MM.1S (cell line): Measurements from ENCODE around the gene PODXL2.

Source experiments
- DNase-seq: peaks from one replicate; pipeline ENCODE4 v3.0.0-alpha.2; 2015
- H2AFZ ChIP-seq: fragments of 300-600 bp; sonication (generic); 2 replicates; pipeline ENCODE4 v1.6.0; 2016; ENCODE audit warnings: antibody characterized with exemption, low read length
- H3F3A ChIP-seq: fragments of 300-600 bp; sonication (generic); 2 replicates; pipeline ENCODE4 v1.6.1; 2016; ENCODE audit warnings: mild to moderate bottlenecking, antibody characterized with exemption, low read length, moderate library complexity, mixed read lengths; ENCODE audit not compliant: insufficient read depth
- H3K27ac ChIP-seq: fragments of 300-600 bp; sonication (generic); 2 replicates; pipeline ENCODE4 v1.5.1; 2016; ENCODE audit warnings: mild to moderate bottlenecking, low read length
- H3K27me3 ChIP-seq: fragments of 300-600 bp; sonication (generic); replicated peaks from 2 replicates; pipeline ENCODE4 v1.6.0; 2016; ENCODE audit warnings: low read length; ENCODE audit not compliant: insufficient read depth
- H3K36me3 ChIP-seq: fragments of 300-600 bp; sonication (generic); replicated peaks from 2 replicates; pipeline ENCODE4 v1.6.1; 2016; ENCODE audit warnings: mild to moderate bottlenecking, low read length, mixed read lengths; ENCODE audit not compliant: insufficient read depth
- H3K4me1 ChIP-seq: fragments of 300-600 bp; sonication (generic); 2 replicates; pipeline ENCODE4 v1.6.1; 2016; ENCODE audit warnings: low read length, mixed read lengths
- H3K4me2 ChIP-seq: fragments of 300-600 bp; sonication (generic); 2 replicates; pipeline ENCODE4 v1.6.0; 2016; ENCODE audit warnings: low read depth, low read length
- H3K4me3 ChIP-seq: fragments of 300-600 bp; sonication (generic); 2 replicates; pipeline ENCODE4 v1.5.1; 2016; ENCODE audit warnings: low read length, mixed read lengths
- H3K79me2 ChIP-seq: fragments of 300-600 bp; sonication (generic); 2 replicates; pipeline ENCODE4 v1.6.1; 2016; ENCODE audit warnings: mixed run types, low read length, mixed read lengths
- H3K9ac ChIP-seq: fragments of 300-600 bp; sonication (generic); 2 replicates; pipeline ENCODE4 v1.6.1; 2016; ENCODE audit warnings: low read length, mixed read lengths
- H3K9me2 ChIP-seq: fragments of 300-600 bp; sonication (generic); replicated peaks from 2 replicates; pipeline ENCODE4 v1.6.1; 2016; ENCODE audit warnings: mild to moderate bottlenecking, low read length, mixed read lengths; ENCODE audit not compliant: insufficient read depth
- H3K9me3 ChIP-seq: fragments of 300-600 bp; sonication (generic); replicated peaks from 2 replicates; pipeline ENCODE4 v1.6.1; 2016; ENCODE audit warnings: mild to moderate bottlenecking, low read length, mixed read lengths; ENCODE audit not compliant: insufficient read depth
- H4K20me1 ChIP-seq: fragments of 300-600 bp; sonication (generic); 2 replicates; pipeline ENCODE4 v1.6.1; 2016; ENCODE audit warnings: mild to moderate bottlenecking, low read length, moderate library complexity, mixed read lengths; ENCODE audit not compliant: insufficient read depth
- CTCF ChIP-seq: fragments of 300-600 bp; sonication (generic); IDR thresholded peaks from 2 replicates; pipeline ENCODE4 v1.5.1; 2016; ENCODE audit warnings: antibody characterized with exemption, low read length, mixed read lengths
- EZH2 ChIP-seq: fragments of 300-600 bp; sonication (generic); optimal IDR thresholded peaks from 2 replicates; pipeline ENCODE3; 2017; ENCODE audit warnings: low read depth, mild to moderate bottlenecking, antibody characterized with exemption, low read length, mixed read lengths
- EZH2phosphoT487 ChIP-seq: fragments of 300-600 bp; sonication (generic); IDR thresholded peaks from 2 replicates; pipeline ENCODE4 v1.6.1; 2018; ENCODE audit warnings: antibody characterized with exemption, low read length

PODXL2 gene

GRCh38 chr3:127585163-127585812 is 43.7 kb upstream of the PODXL2 start:
- Histone ChIP-seq H3K79me2 (peaks cover 80% of the 10 kb centered on the region), H3K27ac (no peak overlapping the region), H2AFZ (no peak overlapping the region), H3K27me3 (no peaks in the 10 kb centered on the region), H3F3A (no peaks in the 10 kb centered on the region), H3K9me2 (no peaks in the 10 kb centered on the region), H3K4me3 (no peak overlapping the region), H3K4me1 (peaks cover 7% of the 10 kb centered on the region), H4K20me1 (0 out of 2 replicates have a peak, but pooled peaks cover 5% of the 10 kb centered on the region), H3K9me3 (no peaks in the 10 kb centered on the region), H3K36me3 (no peaks in the 10 kb centered on the region), H3K9ac (no peak overlapping the region), H3K4me2 (no peak overlapping the region)
- no peak for DNase-seq
- TF ChIP-seq EZH2: no peak

- DNase-seq: no peak
- Histone ChIP-seq H3K9ac (no peak overlapping the region), H3K36me3 (no peaks in the 10 kb centered on the region), H3K9me2 (no peaks in the 10 kb centered on the region), H2AFZ (no peak overlapping the region), H3K27ac (no peak overlapping the region), H3F3A (no peaks in the 10 kb centered on the region), H3K4me3 (no peak overlapping the region), H3K9me3 (no peaks in the 10 kb centered on the region), H3K27me3 (no peaks in the 10 kb centered on the region), H3K4me2 (no peak overlapping the region), H3K79me2 (peaks cover 76% of the 10 kb centered on the region), H4K20me1 (0 out of 2 replicates have a peak, but pooled peaks cover 5% of the 10 kb centered on the region), H3K4me1 (peaks cover 7% of the 10 kb centered on the region)
- TF ChIP-seq CTCF (no peak), EZH2phosphoT487 (no peak), EZH2 (no peak)
Observed at GRCh38 chr3:127585813-127586413, 43.1 kb upstream of the PODXL2 start.

GRCh38 chr3:127587876-127588275 is 41.1 kb upstream of the PODXL2 start:
- Histone ChIP-seq H3K9me3 (no peaks in the 10 kb centered on the region), H3K9me2 (no peaks in the 10 kb centered on the region), H3K4me1 (peaks cover 17% of the 10 kb centered on the region), H4K20me1 (0 out of 2 replicates have a peak, but pooled peaks cover 5% of the 10 kb centered on the region), H3K4me2 (no peak overlapping the region), H3K27ac (no peak overlapping the region), H3K79me2 (peaks cover 66% of the 10 kb centered on the region), H3K36me3 (no peaks in the 10 kb centered on the region), H3K9ac (no peak overlapping the region), H2AFZ (no peak overlapping the region), H3F3A (peaks cover 6% of the 10 kb centered on the region; the same call in 1 of the 2 replicates), H3K27me3 (no peaks in the 10 kb centered on the region), H3K4me3 (no peak overlapping the region)
- no peak for DNase-seq
- TF ChIP-seq CTCF (no peak), EZH2phosphoT487 (no peak), EZH2 (no peak)
